NCI-H524 treated with DMSO at 0.1 percent for 48 hours (cell line): ENCODE data around the gene ZNF267.
"Not testable (repeated sequence)": the region's sequence is repeated elsewhere in the genome, so short reads cannot be mapped to it uniquely, and the experiment has no call there.

Experiments used
- DNase-seq: peaks from one replicate; lab custom pipeline; 2025; lab: John Stamatoyannopoulos, UW

The ZNF267 gene

GRCh38 chr16:31873556-31874365 is at the start of gene ZNF267:
Gene ZNF267 (plus strand): TSS chr16:31873807. CDS start chr16:31873967, 160 bp downstream.
- DNase-seq = peak; percentile 45

GRCh38 chr16:31833047-31833446 is 40.6 kb upstream of the ZNF267 start:
- DNase-seq = no peak

- DNase-seq = not testable (repeated sequence)
Measured at GRCh38 chr16:31836396-31836795, 37.2 kb upstream of the ZNF267 start.

GRCh38 chr16:31842864-31843263 is 30.7 kb upstream of the ZNF267 start:
- DNase-seq = no peak

GRCh38 chr16:31848572-31848971 is 25.0 kb upstream of the ZNF267 start:
- not testable (repeated sequence) for DNase-seq

- no peak for DNase-seq
Measured at GRCh38 chr16:31853291-31853690, 20.3 kb upstream of the ZNF267 start.

- DNase-seq = no peak
Measured at GRCh38 chr16:31860508-31860907, 13.1 kb upstream of the ZNF267 start.

GRCh38 chr16:31861455-31861854 is 12.2 kb upstream of the ZNF267 start:
- DNase-seq = no peak

GRCh38 chr16:31862761-31863160 is 10.8 kb upstream of the ZNF267 start:
- no peak for DNase-seq

- DNase-seq = no peak
Measured at GRCh38 chr16:31868164-31868563, 5.4 kb upstream of the ZNF267 start.

GRCh38 chr16:31868691-31869167 is 4.9 kb upstream of the ZNF267 start:
- peak; percentile 10 for DNase-seq

GRCh38 chr16:31869511-31870201 is 4.0 kb upstream of the ZNF267 start:
- DNase-seq = no peak

GRCh38 chr16:31870809-31871208 is 2.8 kb upstream of the ZNF267 start:
- DNase-seq = no peak

GRCh38 chr16:31871510-31871909 is 2.1 kb upstream of the ZNF267 start:
- DNase-seq = no peak

GRCh38 chr16:31872201-31872600 is 1.4 kb upstream of the ZNF267 start:
- DNase-seq = no peak

- no peak for DNase-seq
Measured at GRCh38 chr16:31874366-31875111, 932 bp downstream of the ZNF267 start.

GRCh38 chr16:31875112-31875803 is 1.7 kb downstream of the ZNF267 start:
- DNase-seq = no peak

- DNase-seq = no peak
Measured at GRCh38 chr16:31875928-31876547, 2.4 kb downstream of the ZNF267 start.

GRCh38 chr16:31876951-31877828 is 3.6 kb downstream of the ZNF267 start:
- DNase-seq = no peak

- no peak for DNase-seq
Measured at GRCh38 chr16:31877876-31878642, 4.5 kb downstream of the ZNF267 start.
